ELF-1 (cell line): ENCODE data around the gene NUDT8.
"Not testable (repeated sequence)": the region's sequence is repeated elsewhere in the genome, so short reads cannot be mapped to it uniquely, and the experiment has no call there.

ENCODE experiments used
- DNase-seq: peaks from one replicate; pipeline ENCODE4 v3.0.0-alpha.2; 2016; ENCODE audit warnings: low read depth, low spot score

NUDT8 gene

GRCh38 chr11:67642173-67643120, 12.7 kb upstream of the NUDT8 start:
- DNase-seq, result no peak

GRCh38 chr11:67641338-67642172, 11.8 kb upstream of the NUDT8 start:
- DNase-seq, result no peak

- DNase-seq, result no peak
Measured at GRCh38 chr11:67640758-67641337, 11.1 kb upstream of the NUDT8 start.

- DNase-seq, result peak; percentile 81
Measured at GRCh38 chr11:67640021-67640757, 10.5 kb upstream of the NUDT8 start.

- DNase-seq, result no peak
Measured at GRCh38 chr11:67639438-67639859, 9.7 kb upstream of the NUDT8 start, which contains the start of gene TBX10. TBX10 (minus strand) TSS chr11:67639763; CDS start chr11:67639472, 291 bp downstream.

- DNase-seq, result no peak
Measured at GRCh38 chr11:67638535-67639437, 9.0 kb upstream of the NUDT8 start.

- DNase-seq, result not testable (repeated sequence)
Measured at GRCh38 chr11:67637441-67637840, 7.7 kb upstream of the NUDT8 start.

GRCh38 chr11:67636962-67637361, 7.2 kb upstream of the NUDT8 start:
- no peak for DNase-seq

- DNase-seq, result no peak
Measured at GRCh38 chr11:67635231-67635521, 5.4 kb upstream of the NUDT8 start.

- no peak for DNase-seq
Measured at GRCh38 chr11:67634366-67635230, 4.9 kb upstream of the NUDT8 start.

GRCh38 chr11:67633758-67634365, 4.1 kb upstream of the NUDT8 start:
- no peak for DNase-seq

GRCh38 chr11:67632982-67633755, 3.4 kb upstream of the NUDT8 start:
- DNase-seq, result no peak

- DNase-seq, result no peak
Measured at GRCh38 chr11:67632175-67632981, 2.6 kb upstream of the NUDT8 start.

- no peak for DNase-seq
Measured at GRCh38 chr11:67631853-67632174, 2.1 kb upstream of the NUDT8 start.

- DNase-seq, result no peak
Measured at GRCh38 chr11:67631411-67631810, 1.7 kb upstream of the NUDT8 start.

GRCh38 chr11:67630943-67631331, 1.2 kb upstream of the NUDT8 start:
- DNase-seq, result no peak

GRCh38 chr11:67630228-67630942, 648 bp upstream of the NUDT8 start:
- peak; percentile 97 for DNase-seq
